Renal pelvis (tissue), 4 donors: ENCODE data around the gene ALK. TPM values are rescaled to one million over a fixed set of nuclear protein-coding genes. Genes with fewer than 3 reads are reported as not detected.

Experiments used
- DNase-seq: peaks from one replicate; pipeline ENCODE4 v3.0.0-alpha.2; 2013
- polyA plus RNA-seq, 3 donors: library from polyadenylated mRNA; unstranded; fragments of 120-200 nt; gene quantifications; one replicate each; pipeline ENCODE4 v1.2.1, GENCODE V29; 2013; ENCODE audit not compliant: insufficient read length in 3 of 3

ALK gene
- polyA plus RNA-seq, 3 donors: 0.22 to 0.55 (median 0.36) TPM

GRCh38 chr2:29224693-29225551, 696.5 kb downstream of the ALK start:
- DNase-seq: no peak

- no peak for DNase-seq
These were observed 697.3 kb downstream of the ALK start for GRCh38 chr2:29223851-29224692.

GRCh38 chr2:29223257-29223656, 698.1 kb downstream of the ALK start:
- DNase-seq: no peak

GRCh38 chr2:29222381-29223179, 698.8 kb downstream of the ALK start:
- no peak for DNase-seq

- DNase-seq: no peak
These were observed 700.7 kb downstream of the ALK start for GRCh38 chr2:29220506-29221270.

GRCh38 chr2:29219374-29219773, 702.0 kb downstream of the ALK start:
- DNase-seq: no peak

- DNase-seq: no peak
These were observed 702.7 kb downstream of the ALK start for GRCh38 chr2:29218550-29219125.

- no peak for DNase-seq
These were observed 703.3 kb downstream of the ALK start for GRCh38 chr2:29218071-29218470.

GRCh38 chr2:29216609-29216909, 704.8 kb downstream of the ALK start:
- DNase-seq: no peak

- no peak for DNase-seq
These were observed 705.4 kb downstream of the ALK start for GRCh38 chr2:29215739-29216608.

- DNase-seq: no peak
These were observed 706.3 kb downstream of the ALK start for GRCh38 chr2:29215073-29215472.

- DNase-seq: no peak
These were observed 707.5 kb downstream of the ALK start for GRCh38 chr2:29213888-29214291.

- DNase-seq: no peak
These were observed 709.4 kb downstream of the ALK start for GRCh38 chr2:29212009-29212408.

GRCh38 chr2:29209551-29209950, 711.8 kb downstream of the ALK start:
- no peak for DNase-seq

- no peak for DNase-seq
These were observed 713.8 kb downstream of the ALK start for GRCh38 chr2:29207352-29208148.

GRCh38 chr2:29206941-29207340, 714.4 kb downstream of the ALK start:
- no peak for DNase-seq

GRCh38 chr2:29202819-29203495, 718.4 kb downstream of the ALK start:
- no peak for DNase-seq

GRCh38 chr2:29201979-29202378, 719.4 kb downstream of the ALK start:
- no peak for DNase-seq
